GM21825 (cell line): ENCODE measurements around the gene BCL6B.
"Not testable (repeated sequence)": the region's sequence is repeated elsewhere in the genome, so short reads cannot be mapped to it uniquely, and the experiment has no call there.

Source experiments
- ATAC-seq: cut with Tn5 transposase; IDR thresholded peaks from one replicate; pipeline ENCODE4 v1.9.1; 2021; ENCODE audit warnings: mild to moderate bottlenecking, moderate library complexity; ENCODE audit not compliant: unreplicated experiment

Gene BCL6B

GRCh38 chr17:7022781-7023571 is at the start of gene BCL6B:
TSS of gene BCL6B (plus strand) at chr17:7023050. CDS start at chr17:7023672, 622 bp downstream.
- ATAC-seq: no peak

GRCh38 chr17:6979440-6979839 is 43.4 kb upstream of the BCL6B start:
- not testable (repeated sequence) for ATAC-seq

GRCh38 chr17:6981426-6981825 is 41.4 kb upstream of the BCL6B start:
- no peak for ATAC-seq

- no peak for ATAC-seq
Measured at GRCh38 chr17:6985266-6985665, 37.6 kb upstream of the BCL6B start.

- no peak for ATAC-seq
Measured at GRCh38 chr17:6986676-6987075, 36.2 kb upstream of the BCL6B start.

- ATAC-seq: no peak
Measured at GRCh38 chr17:6989779-6990178, 33.1 kb upstream of the BCL6B start.

- not testable (repeated sequence) for ATAC-seq
Measured at GRCh38 chr17:6993613-6994056, 29.2 kb upstream of the BCL6B start.

GRCh38 chr17:6994118-6994598 is 28.7 kb upstream of the BCL6B start:
- ATAC-seq: no peak

GRCh38 chr17:6994666-6995256 is 28.1 kb upstream of the BCL6B start:
- ATAC-seq: no peak

- ATAC-seq: no peak
Measured at GRCh38 chr17:6995500-6996255, 27.2 kb upstream of the BCL6B start, which contains the start of gene ALOX12. TSS of gene ALOX12 (plus strand) at chr17:6996049. CDS start at chr17:6996118, 69 bp downstream.

- ATAC-seq: no peak
Measured at GRCh38 chr17:6996256-6997011, 26.4 kb upstream of the BCL6B start.

GRCh38 chr17:6997171-6997570 is 25.7 kb upstream of the BCL6B start:
- no peak for ATAC-seq

- ATAC-seq: no peak
Measured at GRCh38 chr17:6998855-6999508, 23.9 kb upstream of the BCL6B start.

GRCh38 chr17:7001318-7001961 is 21.4 kb upstream of the BCL6B start:
- ATAC-seq: no peak

GRCh38 chr17:7002288-7003047 is 20.4 kb upstream of the BCL6B start:
- ATAC-seq: no peak

GRCh38 chr17:7003745-7004144 is 19.1 kb upstream of the BCL6B start:
- ATAC-seq: no peak

- no peak for ATAC-seq
Measured at GRCh38 chr17:7004398-7005253, 18.2 kb upstream of the BCL6B start.

- ATAC-seq: no peak
Measured at GRCh38 chr17:7005716-7006115, 17.1 kb upstream of the BCL6B start.
